GM19238 (cell line): ENCODE measurements around the gene KBTBD2.
"Not testable (repeated sequence)": the region's sequence is repeated elsewhere in the genome, so short reads cannot be mapped to it uniquely, and the experiment has no call there.

ENCODE experiments used
- DNase-seq: peaks from one replicate; pipeline ENCODE4 v3.0.0; 2011; ENCODE audit warnings: low spot score; ENCODE audit not compliant: insufficient read length

KBTBD2 gene

GRCh38 chr7:32891043-32891799 lies at the start of gene KBTBD2:
KBTBD2 (minus strand) TSS chr7:32891760; CDS start chr7:32879604, 12,156 bp downstream.
- DNase-seq, result peak; percentile 73

- no peak for DNase-seq
Measured at GRCh38 chr7:32941181-32941580, 49.6 kb upstream of the KBTBD2 start.

- DNase-seq, result no peak
Measured at GRCh38 chr7:32937344-32938174, 46.0 kb upstream of the KBTBD2 start.

GRCh38 chr7:32936689-32937088 lies 45.1 kb upstream of the KBTBD2 start:
- no peak for DNase-seq

GRCh38 chr7:32935558-32935957 lies 44.0 kb upstream of the KBTBD2 start:
- DNase-seq, result no peak

- no peak for DNase-seq
Measured at GRCh38 chr7:32930378-32930777, 38.8 kb upstream of the KBTBD2 start.

- DNase-seq, result no peak
Measured at GRCh38 chr7:32929430-32930143, 38.0 kb upstream of the KBTBD2 start.

- no peak for DNase-seq
Measured at GRCh38 chr7:32928785-32929298, 37.3 kb upstream of the KBTBD2 start.

GRCh38 chr7:32921896-32922295 lies 30.3 kb upstream of the KBTBD2 start:
- no peak for DNase-seq

- DNase-seq, result not testable (repeated sequence)
Measured at GRCh38 chr7:32916994-32917393, 25.4 kb upstream of the KBTBD2 start.

- DNase-seq, result no peak
Measured at GRCh38 chr7:32916006-32916405, 24.4 kb upstream of the KBTBD2 start.

- no peak for DNase-seq
Measured at GRCh38 chr7:32915041-32915536, 23.5 kb upstream of the KBTBD2 start.

GRCh38 chr7:32914184-32914583 lies 22.6 kb upstream of the KBTBD2 start:
- no peak for DNase-seq

- DNase-seq, result no peak
Measured at GRCh38 chr7:32910195-32910594, 18.6 kb upstream of the KBTBD2 start.

- no peak for DNase-seq
Measured at GRCh38 chr7:32905175-32905662, 13.7 kb upstream of the KBTBD2 start.

GRCh38 chr7:32901629-32902028 lies 10.1 kb upstream of the KBTBD2 start:
- no peak for DNase-seq

- DNase-seq, result no peak
Measured at GRCh38 chr7:32900433-32900995, 9.0 kb upstream of the KBTBD2 start.

GRCh38 chr7:32897376-32897775 lies 5.8 kb upstream of the KBTBD2 start:
- DNase-seq, result not testable (repeated sequence)

- DNase-seq, result no peak
Measured at GRCh38 chr7:32896564-32897347, 5.2 kb upstream of the KBTBD2 start.

GRCh38 chr7:32894171-32894570 lies 2.6 kb upstream of the KBTBD2 start:
- DNase-seq, result no peak
